GM18861 (cell line): ENCODE measurements around the gene ACHE.

Experiments
- ATAC-seq: cut with Tn5 transposase; IDR thresholded peaks from one replicate; pipeline ENCODE4 v1.9.1; 2021; ENCODE audit not compliant: unreplicated experiment

The ACHE gene

GRCh38 chr7:100896732-100897608, 1.3 kb upstream of the ACHE start:
- no peak for ATAC-seq

- no peak for ATAC-seq
Observed at GRCh38 chr7:100895956-100896731, 456 bp upstream of the ACHE start.

- no peak for ATAC-seq
Observed at GRCh38 chr7:100894860-100895700, 608 bp downstream of the ACHE start.

- ATAC-seq, result no peak
Observed at GRCh38 chr7:100893910-100894721, 1.6 kb downstream of the ACHE start.

GRCh38 chr7:100893318-100893895, 2.3 kb downstream of the ACHE start:
- ATAC-seq, result no peak

GRCh38 chr7:100892364-100893317, 3.0 kb downstream of the ACHE start:
- ATAC-seq, result no peak

GRCh38 chr7:100891568-100892247, 4.0 kb downstream of the ACHE start:
- no peak for ATAC-seq

GRCh38 chr7:100890653-100891567, 4.8 kb downstream of the ACHE start:
- no peak for ATAC-seq

- peak; percentile 22 for ATAC-seq
Observed at GRCh38 chr7:100888988-100889750, 6.5 kb downstream of the ACHE start, which contains the start of gene UFSP1. UFSP1 (minus strand) TSS chr7:100889715; CDS start chr7:100889271, 444 bp downstream.

- no peak for ATAC-seq
Observed at GRCh38 chr7:100888291-100888987, 7.2 kb downstream of the ACHE start.

- peak; percentile 42 for ATAC-seq
Observed at GRCh38 chr7:100887516-100888290, 8.0 kb downstream of the ACHE start.

- ATAC-seq, result no peak
Observed at GRCh38 chr7:100886936-100887515, 8.7 kb downstream of the ACHE start.

- ATAC-seq, result no peak
Observed at GRCh38 chr7:100886142-100886935, 9.3 kb downstream of the ACHE start.
